NOMO-1 (cell line): ENCODE results near the gene C14orf180.

Source experiments
- DNase-seq, 2 experiments: peaks; one replicate each; lab custom pipeline; 2025; ENCODE audit not compliant: unreplicated experiment in 2 of 2; lab: John Stamatoyannopoulos, UW

Gene C14orf180

DNA sequence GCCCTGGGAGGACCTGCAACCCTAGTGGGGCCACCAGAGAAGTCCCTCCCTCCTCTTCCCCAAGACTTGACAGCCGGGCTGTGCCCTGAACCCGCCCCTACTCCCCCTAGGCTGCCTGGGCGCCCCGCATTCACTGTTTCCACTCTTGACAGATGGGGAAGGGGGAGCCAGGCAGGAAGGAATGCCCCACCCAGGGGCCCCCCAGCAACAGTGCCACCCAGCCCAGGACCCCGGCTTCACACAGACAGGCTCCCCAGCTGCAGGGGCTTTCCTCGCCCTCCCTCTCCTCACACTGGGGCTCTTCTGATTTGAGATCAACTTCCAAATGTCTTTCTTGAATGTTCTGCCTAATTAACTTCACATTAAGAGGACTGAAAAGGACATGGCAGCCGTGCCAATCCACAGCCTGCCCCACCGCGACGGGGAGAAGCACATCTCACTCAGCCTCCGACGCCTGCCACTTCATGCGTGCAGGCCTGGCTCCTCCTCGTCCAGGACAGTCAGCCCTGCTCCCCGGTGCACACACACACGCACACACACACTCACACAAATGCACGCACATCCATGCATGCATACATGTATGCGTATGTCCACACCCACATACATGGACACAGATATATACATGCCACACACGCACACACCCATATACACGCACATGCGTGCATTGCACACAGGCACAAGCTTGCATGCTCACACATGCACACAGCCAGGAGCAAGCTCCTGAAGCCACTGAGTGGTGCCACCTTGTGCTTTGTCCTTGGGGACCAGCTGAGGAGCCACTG lies 19.6 kb upstream of the C14orf180 start:
- DNase-seq = no peak

DNA sequence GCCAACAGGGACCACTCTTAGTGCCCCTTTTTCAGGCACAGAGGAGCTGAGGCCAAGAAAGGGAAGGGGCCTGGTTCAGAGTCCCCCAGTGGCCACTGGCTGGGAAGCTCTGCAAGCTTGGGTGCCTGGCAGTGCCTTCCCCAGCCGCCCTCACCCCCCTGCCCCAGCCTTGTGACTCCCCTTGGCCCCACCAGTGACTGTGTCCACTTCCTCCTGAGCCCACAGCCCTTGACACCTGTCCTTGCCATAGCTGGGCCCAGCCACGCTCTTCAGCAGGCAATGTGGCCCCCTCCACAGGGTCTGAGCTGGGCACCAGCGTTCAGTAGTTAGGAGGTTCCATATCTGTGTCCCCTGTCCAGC lies 19.0 kb upstream of the C14orf180 start:
- DNase-seq = no peak

- DNase-seq = no peak
These were observed 18.4 kb upstream of the C14orf180 start for GRCh38 chr14:104561124-104561557.

DNA sequence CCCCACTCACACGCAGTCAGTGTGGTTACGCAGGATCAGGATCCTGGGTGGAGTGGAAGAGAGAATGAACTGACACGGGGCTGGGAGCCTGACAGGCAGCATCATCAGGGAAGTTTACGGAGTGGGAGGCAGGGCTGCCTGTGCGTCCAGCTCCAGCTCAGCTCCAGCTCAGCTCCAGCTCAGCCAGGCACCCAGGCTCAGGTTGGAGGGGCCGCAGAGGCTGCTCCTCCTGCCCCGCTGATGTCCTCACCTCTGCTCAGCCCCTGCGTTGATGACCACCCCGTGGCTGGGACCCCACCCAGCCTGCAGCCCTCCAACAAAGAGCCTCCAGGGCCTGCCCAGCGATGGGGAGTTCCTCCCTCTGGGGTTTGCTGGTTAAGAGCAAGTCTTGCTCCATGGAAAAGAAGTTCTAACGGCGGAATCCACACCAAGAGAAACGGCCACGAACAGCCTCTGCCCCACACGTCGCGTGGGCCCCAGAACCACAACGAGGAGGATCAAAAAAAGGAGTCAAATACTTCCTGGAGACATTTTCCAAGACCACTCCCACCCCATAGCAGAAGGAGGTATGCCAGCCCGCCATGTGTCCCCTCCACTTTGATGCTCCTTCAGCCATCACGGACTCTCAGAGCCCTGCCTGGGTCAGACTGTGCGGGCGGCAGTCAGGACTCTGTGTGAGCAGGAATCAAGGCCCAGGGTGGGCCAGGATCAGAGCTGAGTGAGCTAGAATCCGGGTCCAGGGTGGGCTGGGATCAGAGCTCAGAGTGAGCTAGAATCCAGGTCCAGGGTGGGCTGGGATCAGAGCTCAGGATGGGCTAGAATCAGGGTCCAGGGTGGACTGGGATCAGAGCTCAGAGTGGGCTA lies 17.7 kb upstream of the C14orf180 start:
- DNase-seq = no peak

DNA sequence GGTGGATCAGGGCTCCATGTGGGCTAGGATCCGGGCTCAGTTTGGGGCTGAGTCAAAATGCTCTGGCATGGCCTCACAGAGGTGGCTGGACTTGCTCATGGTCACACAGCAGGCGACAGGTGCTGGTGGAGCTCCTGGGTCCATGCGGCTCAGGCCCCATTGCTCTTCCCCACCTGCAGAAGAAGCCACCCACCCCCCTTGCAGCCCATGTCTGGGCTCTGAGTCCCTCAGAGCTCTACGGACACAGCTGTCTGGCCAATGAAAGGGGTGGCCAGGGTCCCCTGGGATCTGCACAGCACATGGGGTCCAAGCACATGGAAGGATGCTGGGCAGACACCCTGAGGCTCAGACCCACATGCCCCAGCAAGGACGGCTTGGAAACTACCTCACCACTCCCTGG lies 17.0 kb upstream of the C14orf180 start:
- no peak for DNase-seq

GRCh38 chr14:104563191-104563741 lies 16.3 kb upstream of the C14orf180 start:
- no peak for DNase-seq

DNA sequence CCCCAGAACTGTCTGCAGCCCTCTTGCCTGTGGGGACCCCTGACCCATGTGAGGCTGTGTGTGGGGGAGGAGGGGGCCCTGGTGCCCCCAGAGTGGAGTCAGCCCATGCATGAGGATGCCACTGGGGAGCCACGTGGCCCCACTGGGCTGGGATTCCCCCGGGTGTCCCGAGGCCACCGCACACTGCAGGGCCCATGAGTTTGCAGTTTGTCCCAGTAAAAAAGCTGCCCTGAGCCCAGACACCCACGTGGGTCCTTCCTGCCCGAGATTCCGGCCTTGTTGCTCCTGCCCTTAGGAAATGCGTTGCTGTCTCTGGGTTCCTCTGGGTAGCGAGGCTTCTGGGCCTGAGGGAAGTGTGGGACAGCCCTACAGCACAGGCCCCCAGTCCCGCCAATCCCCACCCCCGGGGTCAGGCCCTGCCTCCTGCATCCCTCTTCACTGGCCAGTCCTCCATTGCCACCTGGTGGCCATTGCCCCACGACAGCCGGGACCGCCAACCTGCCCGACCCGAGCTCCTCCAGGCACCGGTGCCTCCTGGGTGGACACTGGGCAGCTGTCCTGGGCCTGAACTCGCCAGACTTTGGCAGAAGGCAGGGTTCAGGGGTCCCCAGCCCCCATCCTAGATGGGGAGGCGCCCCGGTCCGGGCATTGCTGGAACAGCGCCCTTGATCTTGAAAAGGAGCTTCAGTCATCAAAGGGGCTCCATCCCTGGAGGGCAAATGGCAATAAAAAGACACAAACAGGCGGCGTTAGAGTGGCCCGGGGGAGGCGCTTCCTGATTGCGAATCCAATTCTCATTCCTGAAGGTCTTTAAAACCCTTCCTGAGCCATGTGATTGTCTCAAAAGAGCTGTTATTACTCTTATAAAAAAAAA lies 15.6 kb upstream of the C14orf180 start:
- DNase-seq = peak; percentile 18 to 29

GRCh38 chr14:104564744-104565679 lies 14.6 kb upstream of the C14orf180 start:
- DNase-seq = no peak

DNA sequence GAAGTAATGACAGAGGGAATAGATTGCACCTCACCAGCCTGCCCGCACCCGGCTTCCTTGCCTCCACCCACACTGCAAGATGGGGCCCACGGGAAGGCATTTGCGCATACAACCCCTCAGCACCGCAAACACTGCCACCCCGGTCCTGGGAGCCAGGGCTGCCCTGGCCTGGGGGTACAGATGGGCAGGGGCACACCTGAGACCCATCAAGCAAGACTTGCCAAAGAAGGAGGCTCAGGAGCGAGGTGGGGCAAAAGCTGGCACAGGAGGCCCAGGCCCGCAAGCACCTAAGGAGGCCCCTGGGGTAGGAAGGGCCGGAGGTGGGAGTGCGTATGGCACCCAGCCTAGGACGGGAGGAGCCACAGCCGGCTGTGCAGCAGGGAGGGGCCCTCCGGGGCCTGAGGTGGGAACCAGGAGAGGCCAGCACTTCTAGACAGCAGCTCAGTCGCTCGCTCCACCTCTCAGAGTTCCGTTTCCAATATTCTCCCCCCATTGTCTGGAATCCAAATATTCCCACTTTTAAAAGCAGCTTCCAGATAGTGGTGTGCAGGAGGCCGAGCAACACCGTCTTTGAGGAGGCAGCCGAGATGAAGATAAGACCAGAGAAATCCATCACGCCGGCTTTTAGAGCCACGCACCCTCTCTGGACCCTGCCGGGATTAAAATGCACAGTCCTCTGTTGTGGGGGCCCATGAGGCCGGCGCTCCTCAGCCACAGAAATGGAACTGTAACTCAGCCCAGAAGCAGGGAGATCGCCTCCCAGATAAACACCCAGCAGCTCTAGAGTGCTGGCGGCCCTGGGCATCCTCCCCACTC lies 12.2 kb upstream of the C14orf180 start:
- no peak for DNase-seq

GRCh38 chr14:104567957-104568225 lies 11.7 kb upstream of the C14orf180 start:
- no peak for DNase-seq

DNA sequence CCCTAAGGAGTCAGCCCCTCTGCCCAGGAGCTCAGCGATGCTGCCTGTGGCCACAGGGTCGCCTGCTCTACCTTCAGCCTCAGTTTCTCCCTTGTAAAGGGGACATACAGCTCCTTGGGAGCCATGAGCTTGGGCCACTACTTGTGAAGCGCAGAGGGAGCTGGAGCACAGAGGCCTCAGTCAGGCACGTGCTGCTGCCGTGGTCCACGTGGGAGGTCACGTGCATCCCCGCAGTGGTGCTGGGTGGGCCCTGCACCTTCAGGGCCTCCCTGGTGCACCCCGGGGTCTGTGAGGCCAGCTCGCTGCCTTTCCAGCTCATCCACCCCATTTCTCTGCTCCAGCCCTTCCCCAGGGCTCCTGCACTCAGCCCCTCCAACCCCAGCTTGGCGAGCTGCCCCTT lies 10.9 kb upstream of the C14orf180 start:
- DNase-seq = no peak

DNA sequence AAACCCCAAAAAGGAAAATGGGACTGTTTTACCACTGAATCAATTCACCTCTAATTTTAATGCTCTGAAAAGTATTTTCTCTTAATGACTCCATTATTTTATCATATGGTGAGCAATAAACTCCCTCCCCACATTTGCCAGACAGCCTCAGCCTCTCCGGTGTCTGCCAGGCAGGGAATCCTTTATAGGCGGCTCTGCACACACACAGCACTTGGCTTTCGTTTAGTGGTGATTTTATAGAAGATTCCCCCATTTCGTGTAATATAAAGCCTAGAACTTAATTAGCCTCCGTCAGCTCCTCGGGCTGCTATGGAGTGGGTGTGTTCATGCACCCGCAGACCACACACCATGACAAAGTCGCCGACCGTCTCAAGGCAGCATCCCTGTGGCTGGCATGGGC lies 10.1 kb upstream of the C14orf180 start:
- DNase-seq = no peak

GRCh38 chr14:104571246-104571645 lies 8.3 kb upstream of the C14orf180 start:
- no peak for DNase-seq

DNA sequence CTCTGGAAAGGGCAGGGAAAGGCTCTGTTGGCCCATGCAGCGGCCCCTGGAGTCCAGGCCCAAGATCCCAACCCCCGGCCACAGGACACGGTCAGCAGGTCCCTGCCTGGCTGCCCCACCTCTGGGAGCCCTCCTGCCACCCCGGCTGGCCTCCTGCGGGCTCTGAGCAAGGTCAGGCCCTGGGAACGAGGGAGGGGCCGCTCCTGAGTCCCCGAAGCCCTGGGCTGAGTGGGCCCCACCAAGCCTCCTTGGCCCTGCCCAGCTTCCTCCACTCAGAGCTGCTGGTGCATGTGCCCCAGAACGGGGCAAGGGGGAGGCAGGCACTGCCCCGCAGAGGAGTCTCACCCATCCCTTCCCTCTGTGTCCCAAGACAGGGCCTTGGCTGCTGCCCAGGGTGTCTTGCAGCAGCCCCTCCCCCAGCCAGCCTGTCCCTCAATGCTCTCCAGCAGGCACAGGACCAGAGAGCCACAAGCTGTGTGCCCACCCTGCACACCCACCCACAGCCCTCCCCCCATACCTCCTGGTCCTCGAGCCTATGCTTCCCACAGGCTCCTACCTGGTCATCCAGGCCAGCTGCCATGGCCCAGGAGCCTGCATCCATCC lies 7.4 kb upstream of the C14orf180 start:
- no peak for DNase-seq

DNA sequence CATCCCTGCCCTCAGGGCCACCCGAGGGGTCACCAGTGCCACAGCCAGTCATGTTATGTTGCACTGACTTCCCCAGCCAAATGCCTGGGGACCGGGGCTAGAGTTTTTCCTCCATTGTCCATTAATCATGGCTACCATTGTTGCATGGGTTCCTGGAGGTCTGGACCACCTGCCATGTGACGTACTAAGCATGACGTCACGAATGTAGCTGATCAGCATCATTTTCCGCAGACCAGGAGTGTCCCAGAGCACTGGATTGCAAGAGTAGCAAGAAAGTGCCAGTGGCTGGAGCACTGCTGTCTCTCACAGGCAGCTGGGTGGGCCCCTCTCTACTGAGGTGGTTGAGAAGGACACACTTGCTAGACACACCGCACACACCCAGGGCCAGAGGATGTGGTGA lies 6.9 kb upstream of the C14orf180 start:
- DNase-seq = no peak

DNA sequence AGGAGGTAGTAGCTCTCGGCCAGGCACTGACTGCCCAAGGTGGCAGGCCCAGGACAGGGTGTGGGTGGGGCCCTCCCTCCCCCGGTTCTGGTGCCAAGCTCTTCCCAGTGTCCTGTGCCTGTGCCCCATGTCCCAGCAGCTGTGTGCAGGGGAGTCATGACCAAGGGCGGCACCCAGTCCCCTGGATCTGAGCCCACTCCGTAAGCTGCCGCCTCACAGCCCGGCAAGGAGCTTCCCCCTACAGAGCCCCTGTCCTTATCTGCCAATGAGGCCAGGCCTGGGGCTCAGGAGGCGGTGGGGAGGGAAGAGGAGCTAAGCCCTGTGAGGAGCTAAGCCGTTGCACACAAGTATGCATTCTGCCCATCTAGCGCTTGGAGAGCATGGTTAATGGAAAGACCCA lies 5.6 kb upstream of the C14orf180 start:
- DNase-seq = no peak

- no peak for DNase-seq
These were observed 5.0 kb upstream of the C14orf180 start for GRCh38 chr14:104574536-104574935.

GRCh38 chr14:104574978-104575583 lies 4.5 kb upstream of the C14orf180 start:
- no peak for DNase-seq
